ENCODE data around the gene RTTN. TPM values are rescaled to one million over a fixed set of nuclear protein-coding genes. Genes with fewer than 3 reads are reported as not detected.
A peak's percentile ranks its signal among the peaks of the same experiment; 100 is the strongest.

Gene RTTN
- total and polyA plus RNA-seq, 9 of the 15 experiments (the other 6 are each of a cell fraction or from before 2014, with no cell fraction given): 3.1 to 18.3 (median 10.6) TPM

DNA sequence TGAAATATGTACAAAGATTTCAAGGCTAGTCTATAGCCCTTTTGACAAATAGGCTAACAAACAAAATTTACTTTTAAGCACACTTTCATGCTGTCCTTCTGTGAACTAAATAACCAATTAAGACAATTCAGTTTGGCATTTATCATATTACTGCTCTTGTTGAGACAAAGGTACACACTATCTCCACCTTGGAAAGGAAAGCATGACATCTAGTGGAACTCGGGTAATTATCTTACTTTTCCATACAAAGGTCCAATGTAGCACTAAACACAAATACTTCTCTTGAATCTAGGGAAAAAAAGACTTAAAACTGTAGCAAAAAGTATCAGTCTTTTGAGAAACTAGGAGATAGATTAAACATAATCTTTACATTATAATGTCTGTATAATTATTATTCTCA lies 132.8 kb downstream of the RTTN start:
- BruUV-seq (replicated peaks): no TSS peak
- Histone ChIP-seq H3K4me3 (no peak overlapping the region), H3K9me3 (replicated peaks; ENCODE audit: control insufficient read depth, insufficient read depth, low read depth, low read length) (no peaks in the 10 kb centered on the region), H3K4me2 (ENCODE audit: insufficient read depth, low read length) (no peak overlapping the region), H3K36me3 (ENCODE audit: control insufficient read depth, insufficient read depth, low read length) (0 out of 3 replicates have a peak, but pooled peaks cover 2% of the 10 kb centered on the region), H4K20me1 (replicated peaks; ENCODE audit: control insufficient read depth, insufficient read depth, low read length) (no peaks in the 10 kb centered on the region), H3K9me1 (ENCODE audit: control insufficient read depth, insufficient read depth, low read length) (no peaks in the 10 kb centered on the region), H3K9ac (ENCODE audit: insufficient read depth in 1 of 2, low read depth in 2 of 2, low read length in 2 of 2) (no peak overlapping the region), H3K27ac (ENCODE audit: extremely low read depth, low read depth, low read length) (no peak overlapping the region), H3K79me2 (ENCODE audit: control insufficient read depth, insufficient read depth, low read length) (no peaks in the 10 kb centered on the region), H2AFZ (ENCODE audit: low read depth, low read length) (no peak overlapping the region), H3K4me1 (replicated peaks in 1 of 2; ENCODE audit: control insufficient read depth in 2 of 2, insufficient read depth in 2 of 2, low read length in 2 of 2) (no peaks in the 10 kb centered on the region), H3K27me3 (ENCODE audit: control insufficient read depth in 2 of 2, insufficient read depth in 2 of 2, low read length in 2 of 2) (no peaks in the 10 kb centered on the region)
- ChIA-PET CTCF (ENCODE audit: low intra/inter-chr PET ratio) (interaction anchor here (1.0 kb wide), 1 partner anchor 1226 kb away, joined by 3 read pairs; no protein-coding TSS in a partner anchor), POLR2A (no interaction called here)
- DNase-seq (ENCODE audit: extremely low read depth in 1 of 4, low spot score in 3 of 4) (peak in 1 of 4 experiments; percentile 10), ATAC-seq (peak; percentile 61; the same call in 2 of the 3 replicates), FAIRE-seq (no peak)
- intact Hi-C loops (cut with micrococcal nuclease) (loop anchor here (5.0 to 10.0 kb wide), 2 partner anchors 128 to 225 kb away; partner anchors contain the start of gene CD226), in situ Hi-C loops (cut with MboI) (no loop called here)
- 36% methylated on average over 1 of the region's 1 CpG for WGBS (ENCODE audit: insufficient coverage, low coverage, missing lambda C conversion rate)
- TF ChIP-seq XRCC4 (IDR thresholded peaks at IDR 0.05; ENCODE audit: extremely low read depth, insufficient read depth, insufficient read length) (no peak), POLR2H (tag; IDR thresholded peaks at IDR 0.05; ENCODE audit: low read depth) (no peak), ARID1B (IDR thresholded peaks at IDR 0.05) (no peak), ZNF23 (CRISPR knock-in tag; IDR thresholded peaks at IDR 0.05) (no peak), CHCHD3 (CRISPR knock-in tag; IDR thresholded peaks at IDR 0.05) (no peak), HLTF (IDR thresholded peaks at IDR 0.05) (no peak), POLR2A (conservative IDR thresholded peaks at IDR 0.05) (no peak), SIRT6 (IDR thresholded peaks at IDR 0.05; ENCODE audit: low read depth, low read length) (no peak), RAD21 (CRISPR knock-in tag; conservative IDR thresholded peaks at IDR 0.05 in 1 of 2, IDR thresholded peaks at IDR 0.05 in 1 of 2) (peak; percentile 70), SRSF7 (optimal IDR thresholded peaks at IDR 0.05; ENCODE audit: low read depth, low read length) (no peak), MEIS2 (IDR thresholded peaks at IDR 0.05; ENCODE audit: partially characterized antibody) (no peak)
- TF ChIP-seq, protein P1, sequence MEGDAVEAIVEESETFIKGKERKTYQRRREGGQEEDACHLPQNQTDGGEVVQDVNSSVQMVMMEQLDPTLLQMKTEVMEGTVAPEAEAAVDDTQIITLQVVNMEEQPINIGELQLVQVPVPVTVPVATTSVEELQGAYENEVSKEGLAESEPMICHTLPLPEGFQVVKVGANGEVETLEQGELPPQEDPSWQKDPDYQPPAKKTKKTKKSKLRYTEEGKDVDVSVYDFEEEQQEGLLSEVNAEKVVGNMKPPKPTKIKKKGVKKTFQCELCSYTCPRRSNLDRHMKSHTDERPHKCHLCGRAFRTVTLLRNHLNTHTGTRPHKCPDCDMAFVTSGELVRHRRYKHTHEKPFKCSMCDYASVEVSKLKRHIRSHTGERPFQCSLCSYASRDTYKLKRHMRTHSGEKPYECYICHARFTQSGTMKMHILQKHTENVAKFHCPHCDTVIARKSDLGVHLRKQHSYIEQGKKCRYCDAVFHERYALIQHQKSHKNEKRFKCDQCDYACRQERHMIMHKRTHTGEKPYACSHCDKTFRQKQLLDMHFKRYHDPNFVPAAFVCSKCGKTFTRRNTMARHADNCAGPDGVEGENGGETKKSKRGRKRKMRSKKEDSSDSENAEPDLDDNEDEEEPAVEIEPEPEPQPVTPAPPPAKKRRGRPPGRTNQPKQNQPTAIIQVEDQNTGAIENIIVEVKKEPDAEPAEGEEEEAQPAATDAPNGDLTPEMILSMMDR (IDR thresholded peaks at IDR 0.05 in 2 of 3, conservative IDR thresholded peaks at IDR 0.05 in 1 of 3; ENCODE audit: insufficient read depth in 2 of 3, low read depth in 1 of 3, low read length in 3 of 3): peak in 1 of 3 experiments; percentile 54; a peak in 2 of 6 replicates
- TF ChIP-seq, protein P2, sequence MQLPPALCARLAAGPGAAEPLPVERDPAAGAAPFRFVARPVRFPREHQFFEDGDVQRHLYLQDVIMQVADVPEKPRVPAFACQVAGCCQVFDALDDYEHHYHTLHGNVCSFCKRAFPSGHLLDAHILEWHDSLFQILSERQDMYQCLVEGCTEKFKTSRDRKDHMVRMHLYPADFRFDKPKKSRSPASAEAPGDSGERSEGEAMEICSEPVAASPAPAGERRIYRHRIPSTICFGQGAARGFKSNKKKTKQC (CRISPR knock-in tag; IDR thresholded peaks at IDR 0.05): no peak
- TF ChIP-seq, protein P3, sequence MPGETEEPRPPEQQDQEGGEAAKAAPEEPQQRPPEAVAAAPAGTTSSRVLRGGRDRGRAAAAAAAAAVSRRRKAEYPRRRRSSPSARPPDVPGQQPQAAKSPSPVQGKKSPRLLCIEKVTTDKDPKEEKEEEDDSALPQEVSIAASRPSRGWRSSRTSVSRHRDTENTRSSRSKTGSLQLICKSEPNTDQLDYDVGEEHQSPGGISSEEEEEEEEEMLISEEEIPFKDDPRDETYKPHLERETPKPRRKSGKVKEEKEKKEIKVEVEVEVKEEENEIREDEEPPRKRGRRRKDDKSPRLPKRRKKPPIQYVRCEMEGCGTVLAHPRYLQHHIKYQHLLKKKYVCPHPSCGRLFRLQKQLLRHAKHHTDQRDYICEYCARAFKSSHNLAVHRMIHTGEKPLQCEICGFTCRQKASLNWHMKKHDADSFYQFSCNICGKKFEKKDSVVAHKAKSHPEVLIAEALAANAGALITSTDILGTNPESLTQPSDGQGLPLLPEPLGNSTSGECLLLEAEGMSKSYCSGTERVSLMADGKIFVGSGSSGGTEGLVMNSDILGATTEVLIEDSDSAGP (CRISPR knock-in tag; IDR thresholded peaks at IDR 0.05): no peak
- TF ChIP-seq, protein P4, sequence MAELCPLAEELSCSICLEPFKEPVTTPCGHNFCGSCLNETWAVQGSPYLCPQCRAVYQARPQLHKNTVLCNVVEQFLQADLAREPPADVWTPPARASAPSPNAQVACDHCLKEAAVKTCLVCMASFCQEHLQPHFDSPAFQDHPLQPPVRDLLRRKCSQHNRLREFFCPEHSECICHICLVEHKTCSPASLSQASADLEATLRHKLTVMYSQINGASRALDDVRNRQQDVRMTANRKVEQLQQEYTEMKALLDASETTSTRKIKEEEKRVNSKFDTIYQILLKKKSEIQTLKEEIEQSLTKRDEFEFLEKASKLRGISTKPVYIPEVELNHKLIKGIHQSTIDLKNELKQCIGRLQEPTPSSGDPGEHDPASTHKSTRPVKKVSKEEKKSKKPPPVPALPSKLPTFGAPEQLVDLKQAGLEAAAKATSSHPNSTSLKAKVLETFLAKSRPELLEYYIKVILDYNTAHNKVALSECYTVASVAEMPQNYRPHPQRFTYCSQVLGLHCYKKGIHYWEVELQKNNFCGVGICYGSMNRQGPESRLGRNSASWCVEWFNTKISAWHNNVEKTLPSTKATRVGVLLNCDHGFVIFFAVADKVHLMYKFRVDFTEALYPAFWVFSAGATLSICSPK (IDR thresholded peaks at IDR 0.05; ENCODE audit: borderline replicate concordance): no peak
- TF ChIP-seq, protein P5, sequence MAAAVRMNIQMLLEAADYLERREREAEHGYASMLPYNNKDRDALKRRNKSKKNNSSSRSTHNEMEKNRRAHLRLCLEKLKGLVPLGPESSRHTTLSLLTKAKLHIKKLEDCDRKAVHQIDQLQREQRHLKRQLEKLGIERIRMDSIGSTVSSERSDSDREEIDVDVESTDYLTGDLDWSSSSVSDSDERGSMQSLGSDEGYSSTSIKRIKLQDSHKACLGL (CRISPR knock-in tag; IDR thresholded peaks at IDR 0.05; ENCODE audit: borderline replicate concordance, poor library complexity, severe bottlenecking): no peak
